Right lobe of liver (tissue), 4 donors: ENCODE results near the gene IL17C.

Experiments used
- POLR2A ChIP-seq: fragments of 450-650 bp; IDR thresholded peaks from one replicate; pipeline ENCODE4 v1.6.1; 2017; ENCODE audit warnings: antibody characterized with exemption, mild to moderate bottlenecking
- TF ChIP-seq, protein P1 (sequence below), 4 donors: fragments of 200-600 bp in 3 of 4; fragments of 450-650 bp in 1 of 4; IDR thresholded peaks; one replicate each; pipeline versions ENCODE4 v1.5.1 to v1.8.0; 2016 to 2022; ENCODE audit warnings: antibody characterized with exemption in 4 of 4, mild to moderate bottlenecking in 2 of 4
- donor health status: DM: no; HTN: no; CAD: no.
- donor health status: DM: no; HTN: no; CAD: no.
- donor health status: DM: no; HTN: yes; CAD: no.

GRCh38 chr16:88651276-88651988 is 13.1 kb downstream of the IL17C start:
- TF ChIP-seq, protein P1, sequence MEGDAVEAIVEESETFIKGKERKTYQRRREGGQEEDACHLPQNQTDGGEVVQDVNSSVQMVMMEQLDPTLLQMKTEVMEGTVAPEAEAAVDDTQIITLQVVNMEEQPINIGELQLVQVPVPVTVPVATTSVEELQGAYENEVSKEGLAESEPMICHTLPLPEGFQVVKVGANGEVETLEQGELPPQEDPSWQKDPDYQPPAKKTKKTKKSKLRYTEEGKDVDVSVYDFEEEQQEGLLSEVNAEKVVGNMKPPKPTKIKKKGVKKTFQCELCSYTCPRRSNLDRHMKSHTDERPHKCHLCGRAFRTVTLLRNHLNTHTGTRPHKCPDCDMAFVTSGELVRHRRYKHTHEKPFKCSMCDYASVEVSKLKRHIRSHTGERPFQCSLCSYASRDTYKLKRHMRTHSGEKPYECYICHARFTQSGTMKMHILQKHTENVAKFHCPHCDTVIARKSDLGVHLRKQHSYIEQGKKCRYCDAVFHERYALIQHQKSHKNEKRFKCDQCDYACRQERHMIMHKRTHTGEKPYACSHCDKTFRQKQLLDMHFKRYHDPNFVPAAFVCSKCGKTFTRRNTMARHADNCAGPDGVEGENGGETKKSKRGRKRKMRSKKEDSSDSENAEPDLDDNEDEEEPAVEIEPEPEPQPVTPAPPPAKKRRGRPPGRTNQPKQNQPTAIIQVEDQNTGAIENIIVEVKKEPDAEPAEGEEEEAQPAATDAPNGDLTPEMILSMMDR (IDR thresholded peaks at IDR 0.05): no peak
- no peak for TF ChIP-seq POLR2A
